Measurements from ENCODE around the gene SYAP1. TPM values are rescaled to one million over a fixed set of nuclear protein-coding genes. Genes with fewer than 3 reads are reported as not detected.

SYAP1 gene
- total RNA-seq, 3 donors from 2014 or later (not counting 1 experiment from before 2014, with no cell fraction given) = 42.9 to 58.4 (median 45.4) TPM

GRCh38 chrX:16696956-16697355 is 22.5 kb upstream of the SYAP1 start:
- no peaks in the 10 kb centered on the region for H3K27me3 ChIP-seq (ENCODE audit: control insufficient read depth, insufficient read depth, low read length)
- H3K27ac ChIP-seq (ENCODE audit: low read length) = no peak overlapping the region
- intact Hi-C loops (cut with micrococcal nuclease) = loop anchor here (10.0 kb wide), 1 partner anchor 1202 kb away; the partner anchor contains the start of gene PIR
- H3K9me3 Mint-ChIP-seq = no peaks in the 10 kb centered on the region
- H3K36me3 Mint-ChIP-seq = no peaks in the 10 kb centered on the region
- H3K4me3 ChIP-seq (ENCODE audit: low read length) = no peak overlapping the region
- no peaks in the 10 kb centered on the region for H3K4me1 ChIP-seq (ENCODE audit: control insufficient read depth, insufficient read depth, low read length)
- no peaks in the 10 kb centered on the region for H3K36me3 ChIP-seq (ENCODE audit: control insufficient read depth, insufficient read depth, low read length)
- H3K27me3 Mint-ChIP-seq (ENCODE audit: low read depth in 2 of 2) = no peaks in the 10 kb centered on the region
- ATAC-seq (no peak), DNase-seq (no peak)
- TF ChIP-seq CTCF (IDR thresholded peaks at IDR 0.05) = no peak
- H3K9me3 ChIP-seq (ENCODE audit: control insufficient read depth, insufficient read depth, low read length) = no peaks in the 10 kb centered on the region
- WGBS (ENCODE audit: insufficient coverage) = 96% methylated on average over 3 of the region's 3 CpGs
- H3K4me1 Mint-ChIP-seq = no peaks in the 10 kb centered on the region
- no peak overlapping the region for H3K27ac Mint-ChIP-seq
- no peak overlapping the region for H3K4me3 Mint-ChIP-seq

GRCh38 chrX:16699389-16699788 is 20.0 kb upstream of the SYAP1 start:
- Mint-ChIP-seq H3K36me3 (no peaks in the 10 kb centered on the region), H3K4me1 (no peaks in the 10 kb centered on the region), H3K4me3 (no peak overlapping the region), H3K27me3 (ENCODE audit: low read depth in 2 of 2) (no peaks in the 10 kb centered on the region), H3K27ac (no peak overlapping the region), H3K9me3 (no peaks in the 10 kb centered on the region)
- intact Hi-C loops (cut with micrococcal nuclease) = loop anchor here (10.0 kb wide), 1 partner anchor 1205 kb away; the partner anchor contains the start of gene PIR
- Histone ChIP-seq H3K27me3 (ENCODE audit: control insufficient read depth, insufficient read depth, low read length) (no peaks in the 10 kb centered on the region), H3K27ac (ENCODE audit: low read length) (no peak overlapping the region), H3K4me3 (ENCODE audit: low read length) (no peak overlapping the region), H3K9me3 (ENCODE audit: control insufficient read depth, insufficient read depth, low read length) (no peaks in the 10 kb centered on the region), H3K4me1 (ENCODE audit: control insufficient read depth, insufficient read depth, low read length) (no peaks in the 10 kb centered on the region), H3K36me3 (ENCODE audit: control insufficient read depth, insufficient read depth, low read length) (no peaks in the 10 kb centered on the region)
- no peak for TF ChIP-seq CTCF (IDR thresholded peaks at IDR 0.05)
- DNase-seq (no peak), ATAC-seq (no peak)
- 96% methylated on average over 5 of the region's 6 CpGs for whole genome bisulfite sequencing (ENCODE audit: insufficient coverage)

DNA sequence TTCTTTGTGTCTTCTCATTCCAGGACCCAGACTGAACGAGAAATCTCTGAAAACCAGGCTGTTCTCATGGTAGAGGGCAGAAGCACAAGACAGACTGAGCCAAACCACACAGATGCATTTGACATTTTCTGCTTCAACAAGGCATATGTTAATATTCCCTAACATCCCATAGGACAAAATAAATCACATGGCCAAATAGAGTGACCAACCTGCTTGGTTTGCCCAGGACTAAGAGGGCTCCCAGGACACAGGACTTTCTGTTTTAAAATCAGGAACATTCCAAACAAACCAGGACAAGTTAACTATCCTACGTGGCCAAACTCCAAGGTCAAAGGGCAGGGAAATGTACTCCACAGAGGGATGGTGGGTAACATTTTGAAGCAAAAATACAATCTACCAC is 18.7 kb upstream of the SYAP1 start:
- no peaks in the 10 kb centered on the region for H3K27me3 Mint-ChIP-seq (ENCODE audit: low read depth in 2 of 2)
- no peaks in the 10 kb centered on the region for H3K9me3 ChIP-seq (ENCODE audit: control insufficient read depth, insufficient read depth, low read length)
- H3K27ac Mint-ChIP-seq = no peak overlapping the region
- H3K36me3 ChIP-seq (ENCODE audit: control insufficient read depth, insufficient read depth, low read length) = no peaks in the 10 kb centered on the region
- no peaks in the 10 kb centered on the region for H3K4me1 ChIP-seq (ENCODE audit: control insufficient read depth, insufficient read depth, low read length)
- no peaks in the 10 kb centered on the region for H3K9me3 Mint-ChIP-seq
- no peak overlapping the region for H3K4me3 Mint-ChIP-seq
- H3K4me3 ChIP-seq (ENCODE audit: low read length) = no peak overlapping the region
- no peak for DNase-seq
- H3K27me3 ChIP-seq (ENCODE audit: control insufficient read depth, insufficient read depth, low read length) = no peaks in the 10 kb centered on the region
- H3K4me1 Mint-ChIP-seq = no peaks in the 10 kb centered on the region
- whole genome bisulfite sequencing (ENCODE audit: insufficient coverage) = 100% methylated on average over 1 of the region's 2 CpGs
- TF ChIP-seq CTCF (IDR thresholded peaks at IDR 0.05) = no peak
- H3K36me3 Mint-ChIP-seq = no peaks in the 10 kb centered on the region
- ATAC-seq = no peak
- no peak overlapping the region for H3K27ac ChIP-seq (ENCODE audit: low read length)
- intact Hi-C loops (cut with micrococcal nuclease) = no loop called here
